AG04450 (cell line): ENCODE measurements around the gene UPK3A. TPM values are rescaled to one million over a fixed set of nuclear protein-coding genes. Genes with fewer than 3 reads are reported as not detected.

Experiments
- CTCF ChIA-PET: fragments of 300-600, 350-600 bp; formaldehyde crosslinking; extraction: SDS; loops from one replicate; lab custom pipeline; 2022; ENCODE audit warnings: antibody characterized with exemption, inconsistent platforms; lab: Charles Lee
- POLR2A ChIA-PET: fragments of 350-600 bp; formaldehyde crosslinking; extraction: SDS; loops from one replicate; lab custom pipeline; 2021; ENCODE audit warnings: antibody characterized with exemption, inconsistent platforms; lab: Yijun Ruan, JAX
- DNase-seq: peaks from one replicate; pipeline ENCODE4 v3.0.0-alpha.2; 2011; ENCODE audit warnings: low read depth, low spot score
- H3K27ac ChIP-seq: one replicate; pipeline ENCODE4 v1.5.1; 2012; ENCODE audit warnings: low read depth, low read length, control low read depth
- H3K27me3 ChIP-seq: one replicate; pipeline ENCODE4 v1.6.0; 2012; ENCODE audit warnings: low read length; ENCODE audit not compliant: control insufficient read depth, insufficient read depth
- H3K4me3 ChIP-seq: 2 replicates; pipeline ENCODE4 v1.5.1; 2011; ENCODE audit warnings: mild to moderate bottlenecking, low read depth, low read length, control low read depth
- H3K9me3 ChIP-seq: 2 replicates; pipeline ENCODE4 v1.5.1; 2012; ENCODE audit warnings: low read length; ENCODE audit not compliant: control insufficient read depth, insufficient read depth
- CTCF ChIP-seq: IDR thresholded peaks from 2 replicates; pipeline ENCODE4 v1.5.1; 2011; ENCODE audit warnings: low read depth, low read length, control low read depth, inconsistent platforms
- polyA plus RNA-seq: library from polyadenylated mRNA; depleted of rRNA; stranded (reverse); fragments of >200 nt; gene quantifications from 2 replicates; pipeline ENCODE4 v1.2.3, GENCODE V29; 2011

UPK3A gene
- polyA plus RNA-seq, 1 experiment, result not detected

- no peak overlapping the region for H3K27ac ChIP-seq
- CTCF ChIA-PET, result no interaction called here
- no peaks in the 10 kb centered on the region for H3K27me3 ChIP-seq
- no peaks in the 10 kb centered on the region for H3K9me3 ChIP-seq
- POLR2A ChIA-PET, result no interaction called here
- DNase-seq, result no peak
- no peak overlapping the region for H3K4me3 ChIP-seq
- no peak for TF ChIP-seq CTCF
Observed at GRCh38 chr22:45336971-45337431, 52.3 kb downstream of the UPK3A start.

- CTCF ChIA-PET, result no interaction called here
- H3K4me3 ChIP-seq, result no peak overlapping the region
- no peaks in the 10 kb centered on the region for H3K27me3 ChIP-seq
- TF ChIP-seq CTCF, result no peak
- H3K9me3 ChIP-seq, result no peaks in the 10 kb centered on the region
- POLR2A ChIA-PET, result no interaction called here
- no peak overlapping the region for H3K27ac ChIP-seq
- no peak for DNase-seq
Observed at GRCh38 chr22:45337536-45337935, 52.8 kb downstream of the UPK3A start.

GRCh38 chr22:45338795-45339194 is 54.0 kb downstream of the UPK3A start:
- no peak for TF ChIP-seq CTCF
- Histone ChIP-seq H3K27ac (no peak overlapping the region), H3K9me3 (no peaks in the 10 kb centered on the region), H3K27me3 (no peaks in the 10 kb centered on the region), H3K4me3 (no peak overlapping the region)
- POLR2A ChIA-PET, result no interaction called here
- no peak for DNase-seq
- CTCF ChIA-PET, result no interaction called here

- POLR2A ChIA-PET, result no interaction called here
- Histone ChIP-seq H3K27me3 (no peaks in the 10 kb centered on the region), H3K27ac (no peak overlapping the region), H3K4me3 (no peak overlapping the region), H3K9me3 (no peaks in the 10 kb centered on the region)
- DNase-seq, result no peak
- CTCF ChIA-PET, result interaction anchor here (0.6 kb wide), 1 partner anchor 96 kb away, joined by 3 read pairs; no protein-coding TSS in a partner anchor
- TF ChIP-seq CTCF, result no peak
Observed at GRCh38 chr22:45340323-45340722, 55.6 kb downstream of the UPK3A start.

- CTCF ChIA-PET, result no interaction called here
- no peak for TF ChIP-seq CTCF
- no peaks in the 10 kb centered on the region for H3K27me3 ChIP-seq
- no peaks in the 10 kb centered on the region for H3K9me3 ChIP-seq
- POLR2A ChIA-PET, result no interaction called here
- no peak overlapping the region for H3K27ac ChIP-seq
- H3K4me3 ChIP-seq, result no peak overlapping the region
- DNase-seq, result no peak
Observed at GRCh38 chr22:45341498-45341897, 56.7 kb downstream of the UPK3A start.
